Measurements from ENCODE around the gene MLST8.
"Not testable (repeated sequence)": the region's sequence is repeated elsewhere in the genome, so short reads cannot be mapped to it uniquely, and the experiment has no call there.

MLST8 gene

GRCh38 chr16:2238838-2239675 is 33.8 kb downstream of the MLST8 start:
- TF ChIP-seq ZFX (IDR thresholded peaks at IDR 0.05) (no peak), CTCF (conservative IDR thresholded peaks at IDR 0.05) (no peak)
- H3K27ac ChIP-seq = no peak overlapping the region

- not testable (repeated sequence) for H3K27ac ChIP-seq
These were observed 35.1 kb downstream of the MLST8 start for GRCh38 chr16:2240331-2240730.

GRCh38 chr16:2242598-2242997 is 37.3 kb downstream of the MLST8 start:
- TF ChIP-seq ZFX (IDR thresholded peaks at IDR 0.05) (no peak), CTCF (conservative IDR thresholded peaks at IDR 0.05) (no peak)
- no peak overlapping the region for H3K27ac ChIP-seq

- TF ChIP-seq CTCF (conservative IDR thresholded peaks at IDR 0.05) = no peak
- TF ChIP-seq ZFX (IDR thresholded peaks at IDR 0.05) = no peak
- no peak overlapping the region for H3K27ac ChIP-seq
These were observed 37.8 kb downstream of the MLST8 start for GRCh38 chr16:2243031-2243528.

- no peak overlapping the region for H3K27ac ChIP-seq
- TF ChIP-seq ZFX (IDR thresholded peaks at IDR 0.05) (no peak), CTCF (conservative IDR thresholded peaks at IDR 0.05) (no peak)
These were observed 38.5 kb downstream of the MLST8 start for GRCh38 chr16:2243781-2244180.

- TF ChIP-seq ZFX (IDR thresholded peaks at IDR 0.05) = no peak
- no peak for TF ChIP-seq CTCF (conservative IDR thresholded peaks at IDR 0.05)
These were observed 39.0 kb downstream of the MLST8 start for GRCh38 chr16:2244301-2244700.

GRCh38 chr16:2244926-2245795 is 39.9 kb downstream of the MLST8 start:
- no peak overlapping the region for H3K27ac ChIP-seq
- TF ChIP-seq CTCF (conservative IDR thresholded peaks at IDR 0.05) (no peak), ZFX (IDR thresholded peaks at IDR 0.05) (no peak)

More at GRCh38 chr16:2244301-2244700, 39.0 kb downstream of the MLST8 start:
- H3K27ac ChIP-seq = no peak overlapping the region
